ENCODE measurements around the gene LSM14B.

The LSM14B gene

DNA sequence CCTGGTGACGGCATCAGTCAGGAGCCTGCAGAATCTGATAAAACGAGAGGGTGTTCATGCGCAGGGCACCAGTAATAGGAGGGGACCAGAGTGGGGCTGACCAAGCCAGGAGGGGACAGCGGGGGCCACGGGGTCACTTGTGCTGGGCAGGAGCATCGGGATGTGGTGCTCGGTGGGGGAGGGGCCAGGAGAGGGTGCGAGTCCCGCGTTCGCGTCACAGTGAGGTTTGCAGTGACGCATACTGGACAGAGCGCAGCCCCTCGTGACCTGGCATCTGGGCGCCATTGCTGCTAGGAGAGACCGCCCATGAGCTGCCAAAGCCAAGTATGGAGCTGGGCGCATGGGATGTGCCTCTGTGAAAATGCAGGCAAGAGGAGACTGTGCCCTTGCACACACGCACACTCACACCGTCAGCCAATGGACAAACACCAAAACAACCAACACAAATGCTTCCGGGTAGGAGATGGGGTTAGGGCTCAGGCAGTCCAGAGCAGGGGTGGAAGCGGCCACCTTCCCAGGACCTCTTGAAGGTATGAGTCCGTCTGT lies 46.7 kb downstream of the LSM14B start:
- TF ChIP-seq, protein P1, sequence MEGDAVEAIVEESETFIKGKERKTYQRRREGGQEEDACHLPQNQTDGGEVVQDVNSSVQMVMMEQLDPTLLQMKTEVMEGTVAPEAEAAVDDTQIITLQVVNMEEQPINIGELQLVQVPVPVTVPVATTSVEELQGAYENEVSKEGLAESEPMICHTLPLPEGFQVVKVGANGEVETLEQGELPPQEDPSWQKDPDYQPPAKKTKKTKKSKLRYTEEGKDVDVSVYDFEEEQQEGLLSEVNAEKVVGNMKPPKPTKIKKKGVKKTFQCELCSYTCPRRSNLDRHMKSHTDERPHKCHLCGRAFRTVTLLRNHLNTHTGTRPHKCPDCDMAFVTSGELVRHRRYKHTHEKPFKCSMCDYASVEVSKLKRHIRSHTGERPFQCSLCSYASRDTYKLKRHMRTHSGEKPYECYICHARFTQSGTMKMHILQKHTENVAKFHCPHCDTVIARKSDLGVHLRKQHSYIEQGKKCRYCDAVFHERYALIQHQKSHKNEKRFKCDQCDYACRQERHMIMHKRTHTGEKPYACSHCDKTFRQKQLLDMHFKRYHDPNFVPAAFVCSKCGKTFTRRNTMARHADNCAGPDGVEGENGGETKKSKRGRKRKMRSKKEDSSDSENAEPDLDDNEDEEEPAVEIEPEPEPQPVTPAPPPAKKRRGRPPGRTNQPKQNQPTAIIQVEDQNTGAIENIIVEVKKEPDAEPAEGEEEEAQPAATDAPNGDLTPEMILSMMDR (IDR thresholded peaks at IDR 0.05): no peak

DNA sequence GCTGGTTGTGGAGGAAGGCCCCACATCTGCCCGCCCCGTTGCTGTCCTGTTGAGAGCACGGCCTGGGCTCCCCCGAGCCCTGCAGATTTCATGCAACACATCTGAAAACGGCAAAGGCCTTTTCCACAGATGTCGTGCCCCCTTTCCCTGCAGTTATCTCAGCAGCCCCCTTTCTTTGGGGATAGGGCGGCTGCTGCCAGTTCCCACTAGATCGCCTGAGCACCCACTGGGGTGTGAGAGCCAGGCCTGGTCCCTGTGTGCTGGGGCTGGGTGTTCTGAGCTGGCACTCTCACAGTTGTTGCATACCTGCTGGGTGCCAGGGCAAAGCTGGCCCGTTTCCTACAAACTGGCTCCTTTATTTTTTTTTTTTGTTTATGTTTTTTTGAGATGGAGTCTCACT lies 48.3 kb downstream of the LSM14B start:
- TF ChIP-seq, protein P1 (IDR thresholded peaks at IDR 0.05): no peak

DNA sequence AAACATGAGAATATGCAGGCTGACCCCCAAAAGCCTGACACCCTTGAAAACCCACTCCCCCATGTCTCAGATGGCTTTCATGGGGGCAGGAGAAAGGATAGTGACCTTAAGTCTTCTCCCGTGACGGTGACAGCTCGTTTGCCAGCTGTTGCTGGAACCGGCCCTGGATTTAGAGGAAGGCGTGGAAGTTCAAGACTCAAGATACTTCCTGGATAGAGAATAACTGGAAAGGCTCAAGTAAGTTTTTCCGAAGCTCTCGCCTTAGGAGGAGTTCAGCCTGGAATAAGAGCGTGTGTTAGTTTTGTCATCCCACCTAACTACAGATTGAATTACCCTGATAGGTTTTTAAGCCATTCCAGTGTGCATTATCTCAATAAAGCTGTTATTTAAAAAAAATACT lies 49.0 kb downstream of the LSM14B start:
- TF ChIP-seq, protein P1 (IDR thresholded peaks at IDR 0.05): no peak

DNA sequence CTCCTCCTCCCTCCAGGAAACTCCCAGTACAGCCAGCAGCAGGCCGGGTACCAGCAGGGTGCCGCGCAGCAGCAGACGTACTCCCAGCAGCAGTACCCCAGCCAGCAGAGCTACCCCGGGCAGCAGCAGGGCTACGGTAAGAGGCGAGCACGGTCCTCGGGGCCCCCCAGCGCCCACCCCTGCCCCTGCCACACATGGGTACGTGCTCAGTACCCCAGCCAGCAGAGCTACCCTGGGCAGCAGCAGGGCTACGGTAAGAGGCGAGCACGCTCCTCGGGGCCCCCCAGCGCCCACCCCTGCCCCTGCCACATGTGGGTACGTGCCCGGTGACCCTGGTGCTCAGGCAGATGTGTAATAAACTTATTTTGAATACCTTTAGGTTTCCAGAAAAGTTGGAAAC lies 50.4 kb downstream of the LSM14B start:
- TF ChIP-seq, protein P1 (IDR thresholded peaks at IDR 0.05): no peak

DNA sequence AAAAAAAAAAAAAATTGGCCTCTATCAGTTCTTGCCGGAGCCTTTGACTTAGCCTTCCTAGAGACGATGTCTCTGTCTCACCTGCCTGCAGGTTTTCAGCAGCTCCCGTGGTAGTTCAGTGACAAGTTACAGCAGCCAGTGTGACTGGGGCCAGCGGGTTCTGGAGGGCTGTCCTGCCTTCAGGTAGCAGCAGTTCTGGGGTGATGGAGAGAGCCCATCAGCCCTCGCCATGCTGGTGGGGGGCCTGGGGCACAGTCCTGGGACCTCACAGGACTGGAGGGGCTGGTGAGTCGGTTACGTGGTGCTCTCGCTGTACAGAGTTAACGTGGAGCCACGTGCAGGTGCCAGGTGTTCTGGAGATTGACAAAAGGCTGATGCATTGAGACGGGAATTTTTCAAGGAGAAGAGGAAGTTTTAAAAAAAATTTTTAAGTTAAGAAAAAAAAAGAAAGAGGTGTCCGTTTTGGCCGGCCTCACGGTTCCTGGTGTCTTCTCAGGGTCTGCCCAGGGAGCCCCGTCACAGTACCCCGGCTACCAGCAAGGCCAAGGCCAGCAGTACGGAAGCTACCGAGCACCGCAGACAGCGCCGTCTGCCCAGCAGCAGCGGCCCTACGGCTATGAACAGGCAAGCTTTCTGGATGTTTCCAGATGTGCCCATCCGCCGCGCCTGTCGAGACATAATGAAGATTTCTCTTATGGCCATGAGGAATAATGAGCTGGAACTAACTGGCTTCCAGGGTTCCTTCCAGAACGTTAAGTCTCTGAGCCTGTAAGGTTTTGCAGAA lies 51.9 kb downstream of the LSM14B start:
- TF ChIP-seq, protein P1 (IDR thresholded peaks at IDR 0.05): no peak

DNA sequence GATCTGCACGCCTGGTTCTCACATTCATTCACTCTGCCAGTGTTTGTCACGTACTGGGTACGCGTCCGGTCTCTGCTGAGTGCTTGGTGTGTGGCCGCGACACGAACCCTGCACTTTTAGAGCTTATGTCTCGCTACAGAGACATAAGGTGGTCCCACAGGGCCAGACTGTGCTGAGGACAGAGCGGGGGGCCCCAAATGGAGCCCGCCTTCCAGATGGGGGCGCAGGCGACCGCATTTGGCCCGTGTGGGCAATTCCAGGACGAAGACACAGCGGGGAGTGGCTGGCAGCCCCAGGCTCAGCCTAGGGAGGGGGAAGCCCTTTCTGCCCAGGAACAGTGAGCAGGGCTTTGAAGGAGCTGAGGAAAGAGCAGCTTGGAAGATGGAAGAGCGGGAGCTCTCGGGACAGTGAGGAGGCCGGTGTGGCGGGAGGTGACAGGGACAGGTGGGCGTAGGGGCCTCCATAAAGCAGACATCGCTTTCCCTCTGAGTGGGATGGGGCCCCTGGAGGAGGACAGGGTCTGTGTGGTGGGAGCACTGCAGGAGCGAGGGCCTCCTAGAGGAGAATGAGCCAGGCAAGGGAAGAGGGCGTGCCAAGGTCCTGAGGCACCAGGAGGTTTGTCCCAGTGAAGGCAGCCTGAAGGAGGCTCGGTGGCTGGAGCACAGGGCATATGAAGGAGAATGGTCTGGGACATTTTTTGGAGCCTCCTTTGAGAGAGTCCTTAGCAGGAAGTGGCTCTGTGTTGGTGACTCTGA lies 52.8 kb downstream of the LSM14B start:
- TF ChIP-seq, protein P1 (IDR thresholded peaks at IDR 0.05): no peak

DNA sequence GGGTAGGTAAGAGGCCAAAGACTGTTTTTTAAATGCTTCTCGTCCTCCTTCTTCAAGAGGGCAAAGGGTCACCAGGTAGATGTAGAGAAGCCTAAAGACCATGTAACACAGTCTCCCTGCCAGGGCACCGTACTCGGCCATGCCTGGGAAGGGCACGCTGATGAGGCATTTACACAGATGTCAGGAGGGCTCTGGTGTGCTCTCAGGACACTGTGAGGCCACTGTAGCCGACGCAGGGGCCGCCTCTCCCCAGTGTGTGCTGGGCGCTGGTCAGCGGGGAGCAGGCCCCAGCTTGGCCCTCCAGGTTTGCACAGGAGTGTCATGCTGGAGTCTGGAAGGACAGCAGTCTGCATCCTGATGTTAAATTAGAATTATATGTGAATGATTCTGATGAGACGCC lies 53.4 kb downstream of the LSM14B start:
- TF ChIP-seq, protein P1 (IDR thresholded peaks at IDR 0.05): no peak

Measured in LNCAP (cell line).